Nucleus accumbens (tissue), 56 donors: ENCODE data around the gene EMC8.
"Not testable (repeated sequence)": the region's sequence is repeated elsewhere in the genome, so short reads cannot be mapped to it uniquely, and the experiment has no call there.

Experiments
- DNase-seq, 56 donors: peaks; one replicate each; lab custom pipeline; 2025; lab: John Stamatoyannopoulos, UW

The EMC8 gene

GRCh38 chr16:85799497-85800320 lies at the start of gene EMC8, which contains the start of gene COX4I1:
Gene EMC8, minus strand, starts transcription at chr16:85799544. Its CDS starts 249 bp downstream, at chr16:85799295.
Gene COX4I1, plus strand, starts transcription at chr16:85799695. Its CDS starts 1,511 bp downstream, at chr16:85801206.
- DNase-seq, result peak; percentile 19 to 97 (median 89)

DNA sequence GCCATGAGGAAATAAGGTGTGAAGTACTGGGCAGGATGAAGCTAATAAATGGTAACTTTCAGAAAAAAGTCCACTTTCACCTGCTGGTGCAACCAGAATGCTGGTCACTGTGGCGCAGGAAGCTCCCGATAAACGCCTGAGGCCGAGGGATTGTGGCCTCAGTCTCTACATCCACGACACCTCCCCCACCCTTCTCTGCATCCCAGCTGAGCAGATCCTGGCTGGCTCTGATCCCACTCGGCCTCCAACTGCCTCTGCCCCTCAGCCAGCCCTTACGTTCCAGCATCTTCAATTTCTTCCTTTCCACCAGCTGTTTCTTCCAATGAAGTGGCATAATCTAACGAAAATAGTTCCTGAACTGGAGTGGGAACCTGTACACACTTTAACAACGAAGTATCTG lies 49.6 kb upstream of the EMC8 start:
- no peak for DNase-seq

DNA sequence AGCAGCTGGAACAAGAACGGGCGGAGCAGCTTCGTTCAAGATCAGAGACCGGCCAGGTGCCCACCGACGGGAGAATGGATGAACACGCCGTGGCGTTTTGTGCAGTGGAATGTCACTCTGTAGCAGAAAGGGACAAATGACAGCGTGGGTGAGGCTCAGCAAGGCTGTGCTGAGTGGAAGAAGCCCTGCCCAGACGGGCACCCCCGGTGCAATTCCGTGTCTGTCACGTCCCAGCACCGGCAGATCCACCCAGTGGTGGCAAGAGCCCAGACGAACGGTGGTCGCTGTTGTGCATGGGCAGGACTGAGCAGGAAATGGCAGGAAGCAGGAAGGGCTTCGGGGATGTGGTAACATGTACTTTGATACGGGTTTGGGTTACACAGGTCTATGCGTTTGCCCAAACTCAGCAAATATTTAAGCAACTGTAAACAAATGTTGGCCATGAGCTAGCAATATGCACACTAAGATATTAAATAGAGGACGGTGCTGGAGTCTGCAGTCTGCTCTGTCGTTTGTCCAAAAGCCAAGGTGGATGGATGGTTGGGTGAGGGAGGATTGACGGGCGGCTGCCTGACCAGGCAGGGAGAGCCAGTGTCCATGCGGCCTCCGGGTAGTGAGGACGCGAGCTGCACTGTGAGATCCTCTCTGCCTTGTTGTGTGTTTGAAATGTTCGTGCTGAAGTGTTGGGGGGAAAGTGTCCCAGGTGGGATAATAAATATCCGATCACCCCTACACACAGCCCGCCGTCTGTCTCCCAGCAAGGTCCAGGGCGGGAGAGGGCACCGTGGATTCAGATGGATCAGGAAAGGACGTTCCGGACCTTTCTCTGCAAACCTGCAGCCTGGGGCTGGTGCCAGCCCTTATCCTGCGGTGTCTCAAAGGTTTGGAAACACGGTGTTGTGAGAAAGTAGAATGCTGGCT lies 48.6 kb upstream of the EMC8 start:
- DNase-seq, result no peak

DNA sequence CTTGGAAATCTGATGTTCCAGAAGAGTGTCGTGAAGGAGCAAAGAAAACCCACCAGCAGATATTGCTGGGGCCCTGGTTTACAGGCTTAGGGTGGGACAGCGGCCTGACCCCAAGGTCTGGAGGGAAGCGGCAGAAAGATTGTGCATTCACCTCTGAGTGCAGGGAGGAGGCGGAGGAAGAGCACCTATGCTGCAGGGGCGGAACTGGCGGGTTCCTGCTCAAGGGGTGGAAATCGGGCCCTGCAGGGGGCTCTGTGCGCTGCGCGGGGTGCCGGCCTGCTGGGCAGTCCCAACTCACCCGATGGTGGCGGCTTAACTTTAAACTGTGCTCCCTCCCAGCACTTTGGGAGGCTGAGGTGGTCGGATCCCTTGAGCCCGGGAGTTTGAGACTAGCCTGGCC lies 47.7 kb upstream of the EMC8 start:
- DNase-seq, result no peak

GRCh38 chr16:85846461-85846860 lies 47.1 kb upstream of the EMC8 start:
- DNase-seq, result no peak

GRCh38 chr16:85845266-85845665 lies 45.9 kb upstream of the EMC8 start:
- DNase-seq, result no peak

DNA sequence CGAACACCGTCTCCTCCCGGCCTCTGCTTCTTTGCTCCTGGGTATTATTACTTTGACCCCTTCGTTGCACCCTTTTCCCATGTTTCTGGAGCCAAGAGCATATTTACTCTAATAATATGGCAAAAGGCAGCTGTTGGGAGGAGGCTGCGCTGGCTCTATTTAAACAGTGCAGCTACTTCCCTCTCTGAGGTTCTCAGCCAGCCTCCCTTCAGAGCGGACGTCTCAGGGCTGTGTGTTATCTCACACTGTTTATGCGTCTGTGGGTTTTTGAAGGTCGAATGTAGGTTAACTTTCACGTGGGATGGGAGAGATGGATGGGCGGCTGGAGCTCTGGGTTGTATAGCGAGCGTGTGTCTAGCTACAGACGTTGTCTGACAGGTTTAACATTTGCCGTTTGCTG lies 45.4 kb upstream of the EMC8 start:
- DNase-seq, result no peak

DNA sequence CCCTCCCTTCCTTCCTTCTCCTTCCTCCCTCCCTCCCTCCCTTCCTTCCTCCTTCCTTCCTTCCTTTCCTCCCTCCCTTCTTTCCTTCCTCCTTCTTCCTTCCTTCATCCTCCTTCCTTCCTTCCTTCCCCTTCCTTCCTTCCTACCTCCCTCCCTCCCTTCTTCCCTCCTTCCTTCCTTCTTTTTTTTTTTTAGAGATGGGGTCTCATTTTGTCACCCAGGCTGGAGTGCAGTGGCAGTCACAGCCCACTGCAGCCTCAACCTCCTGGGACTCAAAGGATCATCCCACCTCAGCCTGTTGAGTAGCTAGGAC lies 44.8 kb upstream of the EMC8 start:
- no peak for DNase-seq

DNA sequence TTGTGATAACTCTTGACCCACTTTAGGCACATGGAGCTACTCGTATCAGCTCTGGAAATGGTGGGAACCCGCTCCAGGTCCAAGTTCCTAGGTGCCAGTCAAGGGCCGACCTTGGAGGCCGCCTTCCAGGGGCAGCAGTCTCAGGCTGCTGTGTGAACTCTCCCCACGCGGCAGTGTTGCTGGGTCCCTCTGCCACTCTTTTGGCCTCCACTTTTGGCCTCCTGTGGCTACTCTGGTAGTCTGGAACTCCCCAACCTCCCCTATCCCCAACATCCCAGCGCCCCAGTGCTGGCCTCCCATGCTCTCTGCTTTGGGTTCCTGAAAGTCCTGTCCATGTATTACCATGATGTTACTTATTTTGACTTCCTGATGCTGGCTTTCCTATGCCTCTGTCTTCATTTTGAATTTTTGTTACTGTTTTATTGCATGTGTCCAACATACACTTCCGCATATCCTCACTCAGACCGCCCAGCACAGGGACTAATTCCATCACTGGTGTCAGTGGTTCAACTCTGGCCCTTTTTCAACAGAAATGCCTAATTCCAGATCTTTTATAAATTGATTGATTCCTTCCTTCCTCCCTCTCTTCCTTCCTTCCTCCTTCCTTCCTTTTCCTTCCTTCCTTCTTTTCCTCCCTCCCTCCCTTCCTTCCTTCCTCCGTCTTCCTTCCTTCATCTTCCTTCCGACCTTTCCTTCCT lies 44.3 kb upstream of the EMC8 start:
- DNase-seq, result no peak

DNA sequence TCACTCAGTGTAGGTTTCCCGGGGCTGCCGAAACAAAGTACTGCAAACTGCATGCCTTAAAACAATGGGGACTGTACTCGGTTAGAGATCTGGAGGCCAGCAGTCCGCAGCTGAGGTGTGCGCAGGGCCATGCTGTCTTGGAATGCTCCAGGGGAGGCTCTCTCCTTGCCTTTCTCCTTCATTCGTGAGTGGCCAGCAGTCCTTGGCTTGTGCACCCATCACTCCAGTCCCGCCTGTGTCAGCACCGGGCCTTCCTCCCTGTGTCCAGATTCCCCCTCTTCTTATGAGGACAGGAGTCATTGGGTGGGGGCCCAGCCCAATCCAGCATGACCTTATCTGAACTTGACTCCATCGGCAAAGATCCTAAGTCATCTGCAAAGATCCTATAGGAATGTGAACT lies 43.5 kb upstream of the EMC8 start:
- no peak for DNase-seq

DNA sequence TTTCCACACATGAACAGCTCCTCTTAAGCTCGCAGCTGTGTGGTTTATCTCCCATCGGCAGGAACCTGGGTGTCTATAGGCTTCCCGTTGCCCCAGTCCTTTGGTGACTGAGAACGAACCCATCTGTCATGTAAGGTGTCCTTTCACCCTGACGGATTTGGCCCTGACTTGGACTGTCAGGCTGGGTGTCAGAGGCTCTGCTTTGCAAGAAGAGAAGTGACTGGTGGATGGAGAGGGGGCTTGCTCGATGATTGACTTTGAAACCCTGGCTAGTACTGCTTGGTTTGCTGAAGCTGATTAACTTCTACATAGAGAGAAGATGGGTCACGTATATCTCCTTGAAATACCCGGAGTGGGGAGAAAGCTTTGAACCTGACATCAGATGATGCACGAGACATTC lies 43.1 kb upstream of the EMC8 start:
- no peak for DNase-seq

- no peak for DNase-seq
Measured at GRCh38 chr16:85840801-85841200, 41.5 kb upstream of the EMC8 start.

DNA sequence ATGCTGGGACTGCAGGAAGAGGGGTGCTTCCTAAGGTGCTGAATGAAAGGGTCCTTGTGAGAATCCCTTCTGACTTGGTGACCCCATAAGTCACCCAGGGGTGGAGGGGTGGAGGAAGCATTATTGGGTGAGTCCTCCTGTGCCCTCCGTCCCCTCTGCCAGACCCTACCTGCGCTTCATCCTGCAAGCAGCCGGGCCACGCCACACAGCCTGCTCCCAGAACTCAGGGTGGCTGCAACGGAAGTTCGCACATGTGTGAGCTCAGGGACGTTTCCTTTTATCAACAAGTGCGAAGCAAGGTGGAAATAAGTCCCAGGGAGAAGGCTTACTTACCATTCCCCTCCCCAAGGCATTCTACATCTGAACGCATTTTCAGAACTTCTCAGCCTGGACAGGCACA lies 41.1 kb upstream of the EMC8 start:
- DNase-seq, result no peak

DNA sequence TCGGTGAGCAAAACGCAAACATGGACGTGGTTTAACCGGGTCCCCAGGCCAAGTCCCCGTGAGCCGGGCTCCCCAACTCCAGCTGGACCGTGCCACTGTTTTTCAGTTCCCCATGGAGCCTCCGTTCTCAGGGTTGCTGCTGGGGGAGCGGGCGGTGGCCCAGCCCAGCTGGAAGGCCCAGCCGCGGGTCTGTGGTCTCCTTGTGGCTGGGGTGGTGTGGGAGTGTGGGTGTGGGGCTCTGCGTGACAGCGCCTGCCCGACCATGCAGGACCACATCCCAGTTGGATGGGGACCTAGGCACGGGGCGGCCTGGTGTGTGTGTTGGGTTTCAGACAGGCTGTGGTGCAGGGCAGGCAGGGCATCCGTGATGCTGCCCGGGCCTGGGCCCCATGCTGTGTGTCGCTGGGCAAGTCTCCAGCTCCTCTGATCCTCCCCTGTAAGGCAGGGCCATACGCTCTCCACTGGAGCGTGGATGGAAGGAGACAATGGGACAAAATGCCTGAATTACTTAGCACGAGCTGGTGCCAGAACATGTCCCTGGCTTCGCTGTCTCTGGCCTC lies 40.4 kb upstream of the EMC8 start:
- no peak for DNase-seq

DNA sequence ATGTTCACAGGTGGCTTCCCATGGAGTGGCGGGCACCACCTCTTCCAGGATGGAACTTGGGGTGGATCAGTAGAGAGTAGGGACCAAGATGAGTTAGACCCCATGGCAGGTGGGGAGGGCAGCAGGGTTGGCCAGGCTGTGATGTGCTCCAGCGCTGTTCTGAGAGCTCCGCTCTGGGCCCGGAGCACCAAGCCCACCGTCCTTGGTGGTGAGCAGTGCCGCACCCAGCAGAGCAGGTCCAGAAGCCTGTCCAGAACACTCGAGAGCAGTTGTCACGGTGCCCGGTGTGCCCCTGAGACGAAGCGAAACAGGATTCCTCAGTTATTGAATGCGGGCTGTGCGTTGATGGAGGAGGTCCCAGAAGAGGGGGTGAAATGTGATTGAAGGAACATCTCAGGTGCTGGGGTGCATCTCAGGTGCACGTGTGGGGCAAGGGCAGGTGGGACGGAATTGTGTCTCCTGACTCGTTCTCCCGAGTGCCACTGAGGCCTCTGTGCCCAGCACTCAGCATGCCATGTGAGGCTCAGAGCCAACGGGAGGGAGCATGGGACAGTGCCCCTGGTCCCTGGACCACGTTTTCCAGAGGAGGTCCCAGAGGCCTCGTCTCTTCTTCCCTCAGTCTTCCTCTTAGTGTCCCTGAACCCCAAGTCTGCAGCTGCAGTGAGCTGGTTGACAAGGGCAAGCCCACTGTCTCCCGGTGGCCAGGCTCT lies 39.7 kb upstream of the EMC8 start:
- DNase-seq, result no peak

DNA sequence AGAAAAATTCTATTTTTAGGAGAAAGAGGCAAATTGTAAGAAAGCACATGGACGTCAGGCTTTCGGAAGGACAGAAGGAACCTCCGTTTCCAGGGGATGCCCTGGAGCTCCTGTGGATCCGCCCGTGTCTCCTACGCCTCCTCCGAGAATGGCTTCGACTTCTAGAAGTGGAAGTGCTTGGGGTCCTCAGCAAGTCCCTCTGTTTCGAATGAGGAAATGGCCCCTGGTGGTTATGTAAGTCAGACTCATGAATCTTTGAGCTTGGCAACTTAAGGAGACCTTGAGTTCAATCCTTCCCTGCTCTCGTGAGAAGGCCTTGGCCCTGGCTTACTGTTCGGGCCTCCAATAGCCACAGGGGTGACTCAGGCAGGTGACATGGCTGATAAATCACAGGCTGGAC lies 39.0 kb upstream of the EMC8 start:
- peak in 2 of 56 donors; percentile 13 to 17 for DNase-seq

GRCh38 chr16:85837654-85838053 lies 38.3 kb upstream of the EMC8 start:
- not testable (repeated sequence) for DNase-seq

- DNase-seq, result no peak
Measured at GRCh38 chr16:85836706-85837582, 37.6 kb upstream of the EMC8 start.
